GM18505 (cell line): ENCODE results near the gene ADAMTSL3.

Experiments used
- ATAC-seq: cut with Tn5 transposase; IDR thresholded peaks from one replicate; pipeline ENCODE4 v1.9.1; 2021; ENCODE audit not compliant: unreplicated experiment
- POLR2A ChIP-seq: IDR thresholded peaks from 4 replicates; pipeline ENCODE4 v1.6.1; 2011; ENCODE audit warnings: borderline replicate concordance; ENCODE audit not compliant: insufficient read depth, insufficient read length; ENCODE audit errors: extremely low read depth

Gene ADAMTSL3

DNA sequence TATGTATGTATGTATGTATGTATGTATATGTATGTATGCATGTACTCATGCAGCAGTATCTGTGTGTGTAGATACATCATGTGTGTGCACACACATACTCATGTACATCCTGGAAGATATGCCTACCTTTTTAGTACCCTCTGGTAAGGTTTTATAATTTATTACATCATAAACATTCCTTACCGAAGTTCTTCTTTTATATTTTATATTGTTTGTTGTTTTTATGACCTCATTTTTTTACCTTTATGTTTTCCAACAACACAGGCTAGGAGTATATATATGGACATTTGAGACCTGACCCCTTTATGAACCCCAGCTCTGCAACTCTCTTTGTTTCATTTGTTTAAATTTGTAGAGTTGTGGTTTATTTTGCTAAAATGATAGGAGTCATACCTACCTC, 263.5 kb downstream of the ADAMTSL3 start:
- TF ChIP-seq POLR2A, result no peak
- no peak for ATAC-seq

DNA sequence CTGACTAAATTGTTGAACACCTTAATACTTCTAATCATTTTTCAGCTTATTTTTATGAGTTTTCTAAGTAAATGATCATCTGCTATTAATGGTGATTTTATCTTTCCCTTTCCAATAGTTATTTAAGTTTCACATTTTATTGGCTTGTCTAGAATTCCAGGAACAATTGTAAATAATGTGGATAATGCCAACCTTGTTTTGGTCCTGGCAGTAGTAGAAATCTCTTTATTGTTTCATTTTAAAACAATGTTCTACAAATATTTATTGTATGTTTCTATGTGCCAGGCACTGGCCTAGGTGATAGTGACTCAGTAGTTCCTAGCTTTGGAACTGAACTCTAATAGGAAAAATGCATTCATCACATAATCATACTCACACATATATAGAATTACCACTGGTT, 264.1 kb downstream of the ADAMTSL3 start:
- ATAC-seq, result no peak
- TF ChIP-seq POLR2A, result no peak

DNA sequence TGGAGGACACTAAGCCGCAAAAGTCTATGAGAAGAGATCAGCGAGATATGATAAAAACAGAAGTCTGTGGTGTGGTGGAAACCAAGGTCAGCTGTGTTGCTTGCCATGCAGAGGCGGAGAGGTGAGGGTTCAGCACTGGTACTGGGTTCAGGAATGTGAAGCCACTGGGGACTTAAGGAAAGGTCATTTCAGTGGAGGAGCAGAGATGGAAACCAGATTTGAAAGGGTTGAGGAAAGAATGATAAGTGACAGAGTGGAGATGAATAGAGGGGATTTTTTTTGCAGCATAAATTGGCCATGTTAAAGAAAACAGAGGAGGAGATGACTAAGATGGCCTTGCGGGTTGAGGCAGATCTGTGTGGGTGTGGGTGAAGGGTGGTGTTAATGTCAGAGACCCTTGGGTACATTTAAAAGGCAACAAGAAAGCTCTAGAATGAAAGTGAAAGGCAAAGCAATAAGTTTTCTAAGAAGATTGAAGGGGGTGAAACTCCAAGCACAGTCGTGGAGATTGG, 265.5 kb downstream of the ADAMTSL3 start:
- no peak for TF ChIP-seq POLR2A

DNA sequence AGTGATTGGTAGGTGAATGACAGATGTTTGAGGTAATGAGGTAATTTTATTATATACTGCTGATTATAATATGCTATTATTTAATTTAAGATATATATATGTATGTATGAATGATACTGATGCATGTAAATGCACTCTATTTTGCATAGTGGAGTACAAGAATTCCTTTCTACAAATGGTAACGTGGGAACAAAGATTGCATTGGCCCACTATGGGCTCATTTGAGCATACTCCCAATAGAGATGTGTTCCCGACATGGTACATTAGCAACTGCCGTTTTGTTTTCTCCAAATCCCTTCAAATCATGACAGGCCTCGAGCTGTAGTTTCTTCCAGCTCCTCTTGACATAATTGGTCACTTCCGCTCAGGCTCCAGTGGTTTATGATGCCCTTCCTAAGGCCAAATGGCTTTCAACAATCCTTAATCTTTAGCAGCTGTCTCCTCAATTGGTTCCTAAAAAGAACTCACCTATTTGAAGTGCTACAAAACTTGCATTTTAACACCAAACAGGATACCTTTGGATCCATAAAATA, 266.1 kb downstream of the ADAMTSL3 start:
- no peak for TF ChIP-seq POLR2A
- ATAC-seq, result no peak

More for the DNA sequence above, 265.5 kb downstream of the ADAMTSL3 start:
- peak; percentile 56 for ATAC-seq

GRCh38 chr15:83922649-83923294, 268.8 kb downstream of the ADAMTSL3 start:
- TF ChIP-seq POLR2A, result no peak
- no peak for ATAC-seq

- TF ChIP-seq POLR2A, result no peak
Observed at GRCh38 chr15:83926116-83926515, 272.2 kb downstream of the ADAMTSL3 start.

DNA sequence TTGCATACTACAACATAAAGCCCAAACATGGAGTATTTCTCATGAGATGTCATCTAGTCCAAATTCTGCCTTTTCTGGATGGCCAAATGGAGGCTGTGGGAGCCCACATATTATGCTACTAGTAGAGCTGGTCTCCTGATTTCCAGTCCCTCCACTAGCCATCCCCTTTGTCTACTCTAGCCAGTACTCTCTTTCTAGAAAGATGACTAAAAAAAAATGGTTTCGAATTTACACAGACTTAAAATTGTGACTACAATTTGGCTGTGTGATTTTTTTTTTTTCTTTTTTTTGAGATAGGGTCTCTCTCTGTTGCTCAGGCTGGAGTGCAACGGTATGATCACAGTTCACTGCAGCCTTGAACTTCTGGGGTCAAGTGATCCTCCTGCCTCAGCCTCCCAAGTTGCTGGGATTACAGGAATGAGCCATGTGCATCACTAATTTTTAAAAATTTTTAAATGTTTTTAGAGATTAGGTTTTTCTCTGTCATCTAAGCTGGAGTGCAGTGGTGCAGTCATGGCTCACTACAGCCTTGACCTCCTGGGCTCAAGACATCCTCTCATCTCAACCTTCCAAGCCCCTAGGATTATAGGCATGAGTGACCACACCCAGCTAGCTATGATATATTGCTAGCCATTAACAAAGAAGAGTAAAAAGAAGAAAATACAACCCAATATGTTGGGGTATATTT, 273.9 kb downstream of the ADAMTSL3 start:
- TF ChIP-seq POLR2A, result no peak
- ATAC-seq, result peak; percentile 40

More at GRCh38 chr15:83926116-83926515, 272.2 kb downstream of the ADAMTSL3 start:
- no peak for ATAC-seq

- TF ChIP-seq POLR2A, result peak; percentile 46
- ATAC-seq, result peak; percentile 78
Observed at GRCh38 chr15:83928392-83928734, 274.4 kb downstream of the ADAMTSL3 start.

DNA sequence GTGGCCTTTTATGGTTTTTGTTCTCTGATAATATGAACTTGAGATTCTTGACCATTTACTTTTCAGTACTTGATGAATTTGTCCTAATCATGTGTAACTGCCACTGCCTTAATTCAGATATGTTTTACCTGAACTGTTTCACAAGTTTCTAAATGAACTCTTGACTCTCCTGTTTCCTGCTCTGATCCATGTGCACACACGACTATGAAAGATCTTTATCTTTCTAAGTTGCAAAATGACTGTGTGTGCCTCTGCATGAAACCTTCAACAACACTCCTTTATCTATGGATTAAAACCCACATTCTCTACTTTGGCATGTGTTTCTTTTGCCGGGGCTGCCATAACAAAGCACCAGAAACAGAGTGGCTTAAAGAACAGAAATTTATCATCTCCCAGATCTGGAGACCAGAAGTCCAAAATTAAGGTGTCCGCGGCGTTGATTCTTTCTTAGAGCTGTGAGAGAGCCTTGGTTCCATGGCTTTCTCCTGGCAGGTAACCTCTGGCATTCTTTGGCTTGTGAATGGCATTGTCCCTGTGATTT, 275.0 kb downstream of the ADAMTSL3 start:
- ATAC-seq, result no peak

GRCh38 chr15:83929619-83930018, 275.7 kb downstream of the ADAMTSL3 start:
- TF ChIP-seq POLR2A, result no peak
- no peak for ATAC-seq

More for the DNA sequence above, 275.0 kb downstream of the ADAMTSL3 start:
- no peak for TF ChIP-seq POLR2A

DNA sequence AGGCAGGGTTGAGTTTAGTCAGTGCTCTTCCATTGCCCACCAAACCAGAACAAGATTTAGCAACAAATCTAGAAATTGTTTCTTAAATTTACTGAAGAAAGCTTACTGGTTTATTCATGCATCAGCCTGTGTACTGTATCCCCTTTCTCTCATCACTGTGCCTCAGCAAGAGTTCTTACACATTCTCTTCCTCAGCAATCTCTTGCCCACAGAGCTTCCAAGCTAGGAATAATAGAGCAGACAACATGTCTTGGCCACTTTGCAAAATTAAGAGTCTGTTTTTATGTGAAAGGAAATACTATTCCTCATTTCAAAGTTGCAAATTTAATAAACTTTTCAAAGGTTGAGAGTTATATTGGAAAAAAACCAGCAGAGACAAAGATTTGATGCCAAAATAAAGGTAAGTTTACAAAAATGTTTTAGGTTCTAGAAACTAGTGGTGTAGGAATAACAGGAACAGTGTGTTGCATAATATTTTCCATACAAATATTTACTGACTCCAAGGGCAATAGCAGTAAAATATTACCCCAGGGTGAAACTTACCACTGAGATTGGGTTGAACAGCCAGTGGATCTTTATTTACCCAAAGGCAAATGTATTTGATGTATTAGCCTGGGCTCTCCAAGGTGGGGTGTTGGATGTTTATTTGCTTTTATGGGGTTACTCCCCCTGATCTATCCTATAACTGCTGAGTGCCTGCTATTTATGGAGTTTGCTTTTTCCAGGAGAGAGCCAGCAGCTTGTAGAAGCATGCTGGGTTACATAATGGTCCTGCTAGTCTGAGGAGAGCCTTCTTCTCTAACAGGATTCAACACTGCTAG, 276.7 kb downstream of the ADAMTSL3 start:
- ATAC-seq, result no peak
- TF ChIP-seq POLR2A, result no peak

GRCh38 chr15:83935774-83936173, 281.9 kb downstream of the ADAMTSL3 start:
- TF ChIP-seq POLR2A, result no peak
- no peak for ATAC-seq

- no peak for TF ChIP-seq POLR2A
- ATAC-seq, result no peak
Observed at GRCh38 chr15:83940136-83940535, 286.2 kb downstream of the ADAMTSL3 start.
